Naive thymus-derived CD4-positive, alpha-beta T cell (primary cell): ENCODE results near the gene TPST1. TPM values are rescaled to one million over a fixed set of nuclear protein-coding genes. Genes with fewer than 3 reads are reported as not detected.
A peak's percentile ranks its signal among the peaks of the same experiment; 100 is the strongest.

Experiments
- ATAC-seq: fragments of 150-1000 bp; cut with Tn5 transposase; 2 replicates; pipeline ENCODE4 v1.10.0; 2021; ENCODE audit warnings: mild to moderate bottlenecking, moderate library complexity
- CTCF ChIA-PET: fragments of 350-600 bp; sonication (Branson Sonifier 250); formaldehyde crosslinking; loops from one replicate; lab custom pipeline; 2021; ENCODE audit warnings: antibody characterized with exemption; lab: Charles Lee
- POLR2A ChIA-PET: fragments of 350-600 bp; sonication (Branson Sonifier 250); formaldehyde crosslinking; loops from one replicate; lab custom pipeline; 2021; ENCODE audit warnings: antibody characterized with exemption, inconsistent platforms; lab: Charles Lee
- DNase-seq, 9 donors: peaks; one replicate each; pipeline versions ENCODE4 v3.0.0 to v3.0.0-alpha.2; 2020 to 2022; ENCODE audit warnings: mixed read lengths in 1 of 9
- H3K27ac ChIP-seq: one replicate; pipeline ENCODE4 v1.7.0; 2013; ENCODE audit warnings: mild to moderate bottlenecking, low read depth, low read length, moderate library complexity
- H3K27me3 ChIP-seq, 2 donors: one replicate each; pipeline ENCODE4 v1.7.0; 2013; ENCODE audit warnings: low read length in 2 of 2, mild to moderate bottlenecking in 2 of 2, moderate library complexity in 2 of 2; ENCODE audit not compliant: control insufficient read depth in 2 of 2, insufficient read depth in 2 of 2
- H3K36me3 ChIP-seq, 3 experiments: 1 replicate in 2 of 3; 2 replicates in 1 of 3; pipeline ENCODE4 v1.7.0; 2013; ENCODE audit warnings: low read length in 3 of 3, mild to moderate bottlenecking in 3 of 3, moderate library complexity in 1 of 3; ENCODE audit not compliant: insufficient read depth in 3 of 3, control insufficient read depth in 2 of 3
- H3K4me1 ChIP-seq, 2 donors: one replicate each; pipeline ENCODE4 v1.7.0; 2013; ENCODE audit warnings: low read length in 2 of 2, mild to moderate bottlenecking in 2 of 2, moderate library complexity in 1 of 2; ENCODE audit not compliant: control insufficient read depth in 2 of 2, insufficient read depth in 2 of 2
- H3K4me3 ChIP-seq: 2 replicates; pipeline ENCODE4 v1.7.0; 2013; ENCODE audit warnings: mild to moderate bottlenecking, low read length
- H3K9me3 ChIP-seq, 3 experiments: 1 replicate in 2 of 3; 2 replicates in 1 of 3; pipeline ENCODE4 v1.7.0; 2013; ENCODE audit warnings: low read length in 3 of 3; ENCODE audit not compliant: control insufficient read depth in 2 of 3
- H3K27ac Mint-ChIP-seq, 9 donors: one replicate each; pipeline ENCODE4 v1.8.0; 2020 to 2022; ENCODE audit warnings: mixed read lengths in 9 of 9, mild to moderate bottlenecking in 8 of 9, moderate library complexity in 5 of 9, inconsistent platforms in 2 of 9
- H3K27me3 Mint-ChIP-seq, 5 donors: one replicate each; pipeline ENCODE4 v1.8.0; 2021 to 2022; ENCODE audit warnings: mixed read lengths in 5 of 5, mild to moderate bottlenecking in 1 of 5
- H3K36me3 Mint-ChIP-seq, 5 donors: one replicate each; pipeline ENCODE4 v1.8.0; 2020 to 2022; ENCODE audit warnings: mixed read lengths in 5 of 5, mild to moderate bottlenecking in 3 of 5, inconsistent platforms in 1 of 5
- H3K4me1 Mint-ChIP-seq, 7 donors: one replicate each; pipeline ENCODE4 v1.8.0; 2020 to 2022; ENCODE audit warnings: mixed read lengths in 7 of 7, mild to moderate bottlenecking in 3 of 7, inconsistent platforms in 1 of 7
- H3K4me3 Mint-ChIP-seq, 10 donors: one replicate each; pipeline ENCODE4 v1.8.0; 2020 to 2022; ENCODE audit warnings: mild to moderate bottlenecking in 10 of 10, mixed read lengths in 10 of 10, moderate library complexity in 6 of 10, inconsistent platforms in 2 of 10
- H3K9me3 Mint-ChIP-seq, 11 donors: one replicate each; pipeline ENCODE4 v1.8.0; 2020 to 2022; ENCODE audit warnings: mixed read lengths in 11 of 11, mild to moderate bottlenecking in 4 of 11, inconsistent platforms in 1 of 11, moderate library complexity in 1 of 11
- intact Hi-C, 2 donors: fragments of 100-400 bp; cut with micrococcal nuclease; formaldehyde crosslinking; loops; one replicate each; pipeline ENCODE4 v1.15.1; 2023
- polyA plus RNA-seq, 2 donors: library from polyadenylated mRNA; unstranded; fragments of 300-500 nt; fragmentation: Illumina TruSeq; gene quantifications; one replicate each; pipeline ENCODE4 v1.2.3, GENCODE V29; 2021
- total RNA-seq, 6 experiments: library from RNA in 5 of 6; stranded (reverse) in 5 of 6; gene quantifications; 1 replicate in 5 of 6; 2 replicates in 1 of 6; pipeline ENCODE4 v1.2.3 and lab custom pipeline; 2021 to 2026

Gene TPST1
- total and polyA plus RNA-seq, 7 experiments from 2014 or later: 0.70 to 5.5 (median 2.7) TPM

GRCh38 chr7:66207540-66207939 lies 2.4 kb downstream of the TPST1 start:
- ChIA-PET POLR2A (interaction anchor here (0.9 kb wide), 1 partner anchor 286 kb away, joined by 3 read pairs; no protein-coding TSS in a partner anchor), CTCF (no interaction called here)
- Mint-ChIP-seq H3K4me1 (peaks cover 27 to 64% (median 42%) of the 10 kb centered on the region in 7 donors), H3K27ac (peak overlapping the region in 8 of 9 donors; percentile 6 to 66 (median 48)), H3K9me3 (peaks cover 0 to 4% (median 0%) of the 10 kb centered on the region in 11 donors), H3K36me3 (no peaks in the 10 kb centered on the region), H3K4me3 (peak overlapping the region; percentile 0 to 98 (median 92)), H3K27me3 (peaks cover 0 to 43% (median 6%) of the 10 kb centered on the region in 5 donors)
- peaks cover 0 to 30% of the 10 kb centered on the region in 2 donors for H3K4me1 ChIP-seq
- H3K27ac ChIP-seq: no peak overlapping the region
- ATAC-seq (no peak), DNase-seq (no peak)
- peaks cover 0 to 6% (median 0%) of the 10 kb centered on the region in 3 experiments for H3K36me3 ChIP-seq
- H3K4me3 ChIP-seq: no peak overlapping the region
- H3K27me3 ChIP-seq: no peaks in the 10 kb centered on the region
- intact Hi-C loops: loop anchor here (5.0 to 10.0 kb wide), 6 partner anchors 93 to 1895 kb away; partner anchors contain the start of genes CRCP (in 1 of the 2), GUSB (in 1 of the 2), SBDS (in 1 of the 2) and TYW1 (in 1 of the 2)
- H3K9me3 ChIP-seq: no peaks in the 10 kb centered on the region

GRCh38 chr7:66211429-66211828 lies 6.3 kb downstream of the TPST1 start:
- H3K9me3 Mint-ChIP-seq: peaks cover 0 to 4% (median 0%) of the 10 kb centered on the region in 11 donors
- H3K27me3 ChIP-seq: no peaks in the 10 kb centered on the region
- H3K27ac ChIP-seq: no peak overlapping the region
- H3K4me1 ChIP-seq: peaks cover 0 to 16% of the 10 kb centered on the region in 2 donors
- H3K4me3 ChIP-seq: no peak overlapping the region
- peaks cover 0 to 22% (median 0%) of the 10 kb centered on the region in 5 donors for H3K27me3 Mint-ChIP-seq
- no peak overlapping the region for H3K4me3 Mint-ChIP-seq
- no peaks in the 10 kb centered on the region for H3K36me3 ChIP-seq
- no peak overlapping the region for H3K27ac Mint-ChIP-seq
- H3K9me3 ChIP-seq: no peaks in the 10 kb centered on the region
- ChIA-PET POLR2A (no interaction called here), CTCF (interaction anchor here (0.6 kb wide), 1 partner anchor 183 kb away, joined by 3 read pairs; no protein-coding TSS in a partner anchor)
- DNase-seq (no peak), ATAC-seq (no peak)
- peaks cover 21 to 65% (median 41%) of the 10 kb centered on the region in 7 donors for H3K4me1 Mint-ChIP-seq
- no peaks in the 10 kb centered on the region for H3K36me3 Mint-ChIP-seq
- intact Hi-C loops: no loop called here

DNA sequence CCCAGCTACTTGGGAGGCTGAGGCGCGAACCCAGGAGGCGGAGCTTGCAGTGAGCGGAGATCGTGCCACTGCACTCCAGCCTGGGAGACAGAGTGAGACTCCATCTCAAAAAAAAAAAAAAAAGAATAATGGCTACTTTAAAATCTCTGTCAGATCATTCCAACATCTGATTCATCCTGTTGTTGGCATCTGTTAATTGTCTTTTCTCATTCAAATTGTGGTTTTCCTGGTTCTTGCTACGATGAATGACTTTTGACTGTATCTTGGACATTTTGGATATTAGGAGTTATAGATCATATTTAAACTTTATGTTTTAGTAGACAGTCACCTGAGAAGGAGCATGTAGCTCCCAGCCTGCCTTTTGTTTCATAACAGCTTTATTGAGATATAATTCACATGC lies 8.5 kb downstream of the TPST1 start:
- ChIA-PET POLR2A (no interaction called here), CTCF (interaction anchor here (1.4 kb wide), 1 partner anchor 8 kb away, joined by 3 read pairs; the partner anchor contains the start of gene TPST1)
- peaks cover 0 to 7% (median 0%) of the 10 kb centered on the region in 5 donors for H3K27me3 Mint-ChIP-seq
- intact Hi-C loops: no loop called here
- peaks cover 10 to 43% (median 19%) of the 10 kb centered on the region in 7 donors for H3K4me1 Mint-ChIP-seq
- no peaks in the 10 kb centered on the region for H3K9me3 ChIP-seq
- H3K4me1 ChIP-seq: no peaks in the 10 kb centered on the region
- H3K4me3 ChIP-seq: no peak overlapping the region
- peaks cover 0 to 4% (median 0%) of the 10 kb centered on the region in 11 donors for H3K9me3 Mint-ChIP-seq
- peak overlapping the region in 2 of 10 donors; percentile 18 to 68 for H3K4me3 Mint-ChIP-seq
- no peak overlapping the region for H3K27ac ChIP-seq
- no peaks in the 10 kb centered on the region for H3K36me3 Mint-ChIP-seq
- DNase-seq: no peak
- peak overlapping the region in 6 of 9 donors; percentile 20 to 86 (median 80) for H3K27ac Mint-ChIP-seq
- H3K27me3 ChIP-seq: no peaks in the 10 kb centered on the region
- ATAC-seq: no peak
- H3K36me3 ChIP-seq: no peaks in the 10 kb centered on the region

DNA sequence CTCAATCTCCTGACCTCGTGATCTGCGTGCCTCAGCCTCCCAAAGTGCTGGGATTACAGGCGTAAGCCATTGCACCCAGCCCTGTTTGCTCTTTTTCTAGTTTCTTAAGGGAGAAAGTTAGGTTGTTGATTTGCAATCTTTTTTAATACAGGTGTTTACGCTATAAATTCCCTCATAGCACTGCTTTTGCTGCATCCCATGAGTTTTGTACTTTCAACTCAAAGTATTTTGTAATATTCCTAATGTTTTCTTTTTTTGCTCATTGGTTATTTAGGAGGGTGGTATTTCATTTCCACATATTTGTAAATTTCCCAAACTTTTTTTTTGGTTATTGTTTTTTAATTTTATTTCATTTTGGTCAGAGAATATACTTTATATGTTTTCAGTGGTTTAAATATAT lies 11.6 kb downstream of the TPST1 start:
- ATAC-seq (no peak), DNase-seq (no peak)
- no peak overlapping the region for H3K27ac Mint-ChIP-seq
- Histone ChIP-seq H3K27ac (no peak overlapping the region), H3K27me3 (no peaks in the 10 kb centered on the region), H3K9me3 (no peaks in the 10 kb centered on the region), H3K36me3 (no peaks in the 10 kb centered on the region), H3K4me1 (no peaks in the 10 kb centered on the region), H3K4me3 (no peak overlapping the region)
- no peaks in the 10 kb centered on the region for H3K9me3 Mint-ChIP-seq
- ChIA-PET CTCF (no interaction called here), POLR2A (no interaction called here)
- H3K36me3 Mint-ChIP-seq: no peaks in the 10 kb centered on the region
- intact Hi-C loops: no loop called here
- H3K4me3 Mint-ChIP-seq: no peak overlapping the region
- H3K27me3 Mint-ChIP-seq: peaks cover 0 to 8% (median 0%) of the 10 kb centered on the region in 5 donors
- H3K4me1 Mint-ChIP-seq: peaks cover 7 to 30% (median 17%) of the 10 kb centered on the region in 7 donors

- Mint-ChIP-seq H3K9me3 (no peaks in the 10 kb centered on the region), H3K4me3 (no peak overlapping the region), H3K36me3 (no peaks in the 10 kb centered on the region), H3K4me1 (peaks cover 0 to 18% (median 7%) of the 10 kb centered on the region in 7 donors), H3K27me3 (peaks cover 0 to 8% (median 0%) of the 10 kb centered on the region in 5 donors), H3K27ac (no peak overlapping the region)
- ChIA-PET POLR2A (no interaction called here), CTCF (no interaction called here)
- Histone ChIP-seq H3K36me3 (no peaks in the 10 kb centered on the region), H3K4me3 (no peak overlapping the region), H3K27me3 (no peaks in the 10 kb centered on the region), H3K27ac (no peak overlapping the region), H3K4me1 (no peaks in the 10 kb centered on the region), H3K9me3 (no peaks in the 10 kb centered on the region)
- intact Hi-C loops: no loop called here
- no peak for DNase-seq
- no peak for ATAC-seq
Measured at GRCh38 chr7:66219805-66220204, 14.7 kb downstream of the TPST1 start.

- intact Hi-C loops: no loop called here
- H3K4me1 Mint-ChIP-seq: peaks cover 0 to 18% (median 7%) of the 10 kb centered on the region in 7 donors
- H3K4me3 Mint-ChIP-seq: peak overlapping the region in 1 of 10 donors; percentile 1
- ATAC-seq: no peak
- no peaks in the 10 kb centered on the region for H3K4me1 ChIP-seq
- no peaks in the 10 kb centered on the region for H3K27me3 ChIP-seq
- no peaks in the 10 kb centered on the region for H3K9me3 ChIP-seq
- H3K4me3 ChIP-seq: no peak overlapping the region
- no peaks in the 10 kb centered on the region for H3K9me3 Mint-ChIP-seq
- ChIA-PET POLR2A (interaction anchor here (0.6 kb wide), 1 partner anchor 1883 kb away, joined by 3 read pairs; no protein-coding TSS in a partner anchor), CTCF (no interaction called here)
- H3K36me3 Mint-ChIP-seq: peaks cover 0 to 4% (median 0%) of the 10 kb centered on the region in 5 donors
- H3K27me3 Mint-ChIP-seq: peaks cover 0 to 8% (median 0%) of the 10 kb centered on the region in 5 donors
- no peaks in the 10 kb centered on the region for H3K36me3 ChIP-seq
- no peak for DNase-seq
- no peak overlapping the region for H3K27ac ChIP-seq
- H3K27ac Mint-ChIP-seq: no peak overlapping the region
Measured at GRCh38 chr7:66221442-66221841, 16.3 kb downstream of the TPST1 start.

DNA sequence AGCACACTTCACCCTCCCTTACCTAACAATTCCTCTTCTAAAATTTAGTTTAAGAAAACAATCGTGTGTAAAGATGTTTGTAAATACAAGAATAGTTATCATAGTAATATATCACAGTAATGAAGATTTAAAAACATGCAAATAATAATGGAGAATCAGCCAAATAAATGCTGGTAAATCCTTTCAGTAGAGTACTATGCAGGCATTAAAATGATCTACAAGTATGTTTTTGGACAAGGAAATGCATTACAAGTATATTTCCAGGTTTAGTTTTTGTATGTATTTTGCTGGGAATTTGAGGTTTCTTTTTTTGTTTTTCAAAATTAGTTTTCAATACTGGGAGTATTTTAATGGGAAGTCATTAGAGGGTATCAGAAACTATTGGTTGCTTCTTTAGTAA lies 22.7 kb downstream of the TPST1 start:
- Mint-ChIP-seq H3K9me3 (peaks cover 0 to 9% (median 1%) of the 10 kb centered on the region in 11 donors), H3K27me3 (peaks cover 0 to 2% (median 0%) of the 10 kb centered on the region in 5 donors), H3K4me1 (peaks cover 0 to 4% (median 0%) of the 10 kb centered on the region in 7 donors), H3K36me3 (peaks cover 0 to 24% (median 6%) of the 10 kb centered on the region in 5 donors), H3K27ac (no peak overlapping the region), H3K4me3 (no peak overlapping the region)
- Histone ChIP-seq H3K27ac (no peak overlapping the region), H3K4me1 (no peaks in the 10 kb centered on the region), H3K27me3 (no peaks in the 10 kb centered on the region), H3K4me3 (no peak overlapping the region), H3K9me3 (no peaks in the 10 kb centered on the region), H3K36me3 (no peaks in the 10 kb centered on the region)
- intact Hi-C loops: no loop called here
- ATAC-seq: no peak
- POLR2A ChIA-PET: no interaction called here
- no peak for DNase-seq
- CTCF ChIA-PET: no interaction called here
